Smooth muscle cell (in vitro differentiated cells): Measurements from ENCODE around the gene EPN2. TPM values are rescaled to one million over a fixed set of nuclear protein-coding genes. Genes with fewer than 3 reads are reported as not detected.

Experiments used
- DNase-seq: peaks from one replicate; lab custom pipeline; 2025; ENCODE audit not compliant: unreplicated experiment; lab: John Stamatoyannopoulos, UW
- H2AFZ ChIP-seq: fragments of 200-600 bp; sonication (generic); 2 replicates; pipeline ENCODE4 v1.6.0; 2016; ENCODE audit warnings: antibody characterized with exemption, low read depth, mild to moderate bottlenecking
- H3F3A ChIP-seq: fragments of 200-600 bp; sonication (generic); 2 replicates; pipeline ENCODE4 v1.6.0; 2017; ENCODE audit warnings: antibody characterized with exemption, low read depth
- H3K27ac ChIP-seq: fragments of 200-600 bp; sonication (generic); 2 replicates; pipeline ENCODE4 v1.5.1; 2016; ENCODE audit warnings: low read depth, mild to moderate bottlenecking
- H3K27me3 ChIP-seq: fragments of 200-600 bp; sonication (generic); 2 replicates; pipeline ENCODE4 v1.6.1; 2016; ENCODE audit warnings: low read depth, mild to moderate bottlenecking
- H3K36me3 ChIP-seq: fragments of 200-600 bp; sonication (generic); 2 replicates; pipeline ENCODE4 v1.5.1; 2016; ENCODE audit warnings: low read depth
- H3K4me1 ChIP-seq: fragments of 200-600 bp; sonication (generic); 2 replicates; pipeline ENCODE4 v1.5.1; 2016; ENCODE audit warnings: low read depth
- H3K4me2 ChIP-seq: fragments of 200-600 bp; sonication (generic); 2 replicates; pipeline ENCODE4 v1.6.0; 2016; ENCODE audit warnings: mild to moderate bottlenecking
- H3K4me3 ChIP-seq: fragments of 200-600 bp; sonication (generic); 2 replicates; pipeline ENCODE4 v1.5.1; 2016; ENCODE audit warnings: mild to moderate bottlenecking
- H3K79me2 ChIP-seq: fragments of 200-600 bp; sonication (generic); 2 replicates; pipeline ENCODE4 v1.6.0; 2016; ENCODE audit warnings: low read depth, mild to moderate bottlenecking
- H3K9ac ChIP-seq: fragments of 200-600 bp; sonication (generic); 2 replicates; pipeline ENCODE4 v1.6.0; 2016; ENCODE audit warnings: low read depth
- H3K9me3 ChIP-seq: fragments of 200-600 bp; sonication (generic); replicated peaks from 2 replicates; pipeline ENCODE4 v1.5.1; 2016; ENCODE audit warnings: low read depth
- H4K20me1 ChIP-seq: fragments of 200-600 bp; sonication (generic); 2 replicates; pipeline ENCODE4 v1.6.0; 2016; ENCODE audit warnings: low read depth
- CTCF ChIP-seq: fragments of 200-600 bp; sonication (generic); IDR thresholded peaks from 2 replicates; pipeline ENCODE4 v1.5.1; 2017; ENCODE audit warnings: borderline replicate concordance, mild to moderate bottlenecking, antibody characterized with exemption; ENCODE audit not compliant: insufficient read depth, poor library complexity, severe bottlenecking
- WGBS: methylation state at CpG from one replicate; pipeline ENCODE4 v1.1.7; 2016; ENCODE audit warnings: low lambda C conversion rate; 5-methylcytosine and 5-hydroxymethylcytosine counted together
- polyA plus RNA-seq: library from polyadenylated mRNA; unstranded; fragments of >200 nt; fragmentation: Nextera tagmentation; extraction: Ambion mirVana; gene quantifications from 2 replicates; pipeline ENCODE4 v1.2.1, GENCODE V29; 2016
- total RNA-seq: library from RNA; depleted of rRNA; stranded (reverse); fragments of >200 nt; gene quantifications from 2 replicates; pipeline ENCODE4 v1.2.3, GENCODE V29; 2014

The EPN2 gene
- total and polyA plus RNA-seq, 2 experiments from 2014 or later = 27.6 to 46.7 TPM

GRCh38 chr17:19278729-19279128, 41.6 kb downstream of the EPN2 start:
- Histone ChIP-seq H3K4me3 (no peak overlapping the region), H3K9ac (no peak overlapping the region), H3K79me2 (peaks cover 65% of the 10 kb centered on the region), H3K27ac (no peak overlapping the region), H3K4me1 (no peaks in the 10 kb centered on the region), H3K4me2 (no peak overlapping the region), H4K20me1 (peaks cover 100% of the 10 kb centered on the region), H3K27me3 (no peaks in the 10 kb centered on the region), H3K36me3 (no peaks in the 10 kb centered on the region), H2AFZ (no peak overlapping the region), H3F3A (no peaks in the 10 kb centered on the region), H3K9me3 (no peaks in the 10 kb centered on the region)
- 88% methylated on average over 6 of the region's 6 CpGs for WGBS
- TF ChIP-seq CTCF = no peak
- no peak for DNase-seq

GRCh38 chr17:19281161-19281560, 44.0 kb downstream of the EPN2 start:
- 79% methylated on average over 3 of the region's 3 CpGs for WGBS
- Histone ChIP-seq H3F3A (no peaks in the 10 kb centered on the region), H3K9me3 (no peaks in the 10 kb centered on the region), H3K79me2 (peaks cover 57% of the 10 kb centered on the region), H3K27me3 (no peaks in the 10 kb centered on the region), H3K36me3 (no peaks in the 10 kb centered on the region), H3K27ac (no peak overlapping the region), H3K4me3 (no peak overlapping the region), H3K9ac (no peak overlapping the region), H2AFZ (no peak overlapping the region), H3K4me1 (no peaks in the 10 kb centered on the region), H4K20me1 (peaks cover 100% of the 10 kb centered on the region), H3K4me2 (no peak overlapping the region)
- DNase-seq = no peak
- no peak for TF ChIP-seq CTCF

DNA sequence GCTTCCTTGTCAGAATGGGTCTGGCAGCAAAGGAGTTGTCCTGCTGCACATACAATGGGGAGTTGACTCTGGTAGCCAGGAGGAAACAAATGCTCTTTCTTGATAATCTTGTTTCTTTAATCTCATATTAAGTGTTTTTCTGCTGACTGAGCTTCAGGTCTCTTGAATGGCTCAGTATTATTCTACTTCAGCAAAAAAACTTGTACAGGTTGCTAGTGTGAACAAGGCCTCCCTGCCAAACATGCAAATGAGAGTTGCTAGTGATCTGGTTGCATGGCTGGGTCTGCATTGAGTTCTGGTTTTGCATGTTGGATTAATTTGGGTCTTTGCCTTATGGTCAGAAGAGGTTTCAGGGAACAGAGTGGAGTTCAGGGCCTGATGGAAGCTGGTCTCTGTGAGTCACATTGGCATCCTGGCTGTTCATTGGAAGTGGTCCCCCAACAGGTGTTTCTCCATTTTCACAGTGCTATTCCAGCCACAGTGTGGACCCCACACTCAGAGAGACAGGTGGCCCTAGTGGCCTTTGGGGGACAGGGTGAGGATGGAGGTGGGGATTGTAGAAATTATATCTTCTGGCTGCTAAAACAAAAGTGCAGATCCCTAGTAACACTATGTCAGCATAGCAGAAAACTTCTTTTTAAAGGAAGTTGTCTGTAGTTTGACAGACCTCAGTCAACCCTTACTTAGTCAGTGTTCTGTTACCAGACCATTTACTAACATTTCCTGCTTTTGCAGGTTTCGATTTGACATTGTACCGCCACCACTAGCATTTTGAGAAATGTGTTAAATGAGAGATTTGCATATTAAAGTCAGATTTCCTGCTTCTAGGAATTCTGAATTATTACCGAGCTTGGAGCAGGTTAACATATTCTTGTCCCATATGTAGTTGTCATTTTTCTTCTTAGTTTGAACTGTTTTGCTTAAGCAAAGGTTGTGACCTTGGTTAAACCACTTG, 47.1 kb downstream of the EPN2 start:
- H3K79me2 ChIP-seq = peaks cover 56% of the 10 kb centered on the region
- no peak overlapping the region for H3K4me3 ChIP-seq
- no peaks in the 10 kb centered on the region for H3K27me3 ChIP-seq
- no peak for DNase-seq
- H3K27ac ChIP-seq = no peak overlapping the region
- H3K9me3 ChIP-seq = no peaks in the 10 kb centered on the region
- WGBS = 88% methylated on average over 3 of the region's 3 CpGs
- no peak overlapping the region for H3K4me2 ChIP-seq
- no peak overlapping the region for H2AFZ ChIP-seq
- peaks cover 98% of the 10 kb centered on the region for H4K20me1 ChIP-seq
- no peak for TF ChIP-seq CTCF
- no peaks in the 10 kb centered on the region for H3K36me3 ChIP-seq
- H3K4me1 ChIP-seq = no peaks in the 10 kb centered on the region
- H3K9ac ChIP-seq = no peak overlapping the region
- H3F3A ChIP-seq = no peaks in the 10 kb centered on the region
